GM10266 (cell line): ENCODE data around the gene DNAH17.

Experiments
- DNase-seq: peaks from one replicate; pipeline ENCODE4 v3.0.0; 2012; ENCODE audit errors: extremely low spot score
- TF ChIP-seq, protein P1 (sequence below): IDR thresholded peaks from 2 replicates; pipeline ENCODE4 v1.5.1; 2012; ENCODE audit warnings: mild to moderate bottlenecking, low read depth; ENCODE audit not compliant: control insufficient read depth, insufficient read depth; ENCODE audit errors: missing control alignments

The DNAH17 gene

GRCh38 chr17:78585006-78585630 is 7.9 kb upstream of the DNAH17 start:
- TF ChIP-seq, protein P1, sequence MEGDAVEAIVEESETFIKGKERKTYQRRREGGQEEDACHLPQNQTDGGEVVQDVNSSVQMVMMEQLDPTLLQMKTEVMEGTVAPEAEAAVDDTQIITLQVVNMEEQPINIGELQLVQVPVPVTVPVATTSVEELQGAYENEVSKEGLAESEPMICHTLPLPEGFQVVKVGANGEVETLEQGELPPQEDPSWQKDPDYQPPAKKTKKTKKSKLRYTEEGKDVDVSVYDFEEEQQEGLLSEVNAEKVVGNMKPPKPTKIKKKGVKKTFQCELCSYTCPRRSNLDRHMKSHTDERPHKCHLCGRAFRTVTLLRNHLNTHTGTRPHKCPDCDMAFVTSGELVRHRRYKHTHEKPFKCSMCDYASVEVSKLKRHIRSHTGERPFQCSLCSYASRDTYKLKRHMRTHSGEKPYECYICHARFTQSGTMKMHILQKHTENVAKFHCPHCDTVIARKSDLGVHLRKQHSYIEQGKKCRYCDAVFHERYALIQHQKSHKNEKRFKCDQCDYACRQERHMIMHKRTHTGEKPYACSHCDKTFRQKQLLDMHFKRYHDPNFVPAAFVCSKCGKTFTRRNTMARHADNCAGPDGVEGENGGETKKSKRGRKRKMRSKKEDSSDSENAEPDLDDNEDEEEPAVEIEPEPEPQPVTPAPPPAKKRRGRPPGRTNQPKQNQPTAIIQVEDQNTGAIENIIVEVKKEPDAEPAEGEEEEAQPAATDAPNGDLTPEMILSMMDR, result no peak
- no peak for DNase-seq

GRCh38 chr17:78583091-78583490 is 5.9 kb upstream of the DNAH17 start:
- no peak for DNase-seq
- TF ChIP-seq, protein P1, result no peak

- TF ChIP-seq, protein P1, result no peak
- no peak for DNase-seq
These were observed 4.1 kb upstream of the DNAH17 start for GRCh38 chr17:78581304-78581703.

GRCh38 chr17:78580277-78580804 is 3.1 kb upstream of the DNAH17 start:
- no peak for DNase-seq
- TF ChIP-seq, protein P1, result no peak

- TF ChIP-seq, protein P1, result no peak
These were observed 645 bp downstream of the DNAH17 start for GRCh38 chr17:78576389-78577112.

GRCh38 chr17:78575899-78576298 is 1.3 kb downstream of the DNAH17 start:
- DNase-seq, result no peak
- TF ChIP-seq, protein P1, result no peak

More at GRCh38 chr17:78576389-78577112, 645 bp downstream of the DNAH17 start:
- DNase-seq, result no peak

DNA sequence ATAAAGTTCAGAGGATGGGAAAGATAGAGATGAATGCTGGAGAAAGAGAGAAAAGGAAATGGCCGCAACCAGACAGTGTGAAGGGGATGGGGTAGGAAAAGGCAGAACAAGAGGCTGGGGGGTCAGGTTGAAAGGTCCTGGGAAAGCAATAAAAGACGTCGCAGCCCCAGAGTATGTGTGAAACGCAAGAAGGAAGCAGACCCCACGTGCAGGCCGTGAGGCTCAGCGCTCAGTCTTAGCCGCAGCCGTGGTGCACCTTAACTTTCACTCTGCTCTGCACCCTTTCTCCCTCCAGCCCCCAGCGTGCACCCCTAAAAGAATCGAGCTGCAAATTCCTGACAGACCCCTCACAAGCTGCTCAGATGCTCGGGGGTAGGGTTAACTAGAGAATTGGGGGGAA is 1.9 kb downstream of the DNAH17 start:
- DNase-seq, result no peak
- TF ChIP-seq, protein P1, result no peak
